Astrocyte (in vitro differentiated cells and primary cell): ENCODE data around the gene GNPDA2. TPM values are rescaled to one million over a fixed set of nuclear protein-coding genes. Genes with fewer than 3 reads are reported as not detected.

Source experiments
- DNase-seq: peaks from one replicate; pipeline ENCODE4 v3.0.0-alpha.2; 2010; ENCODE audit warnings: low read depth
- FAIRE-seq: peaks from 2 replicates; lab custom pipeline; 2011; peaks lifted over from hg19 to GRCh38; lab: Jason Lieb, UNC
- H2AFZ ChIP-seq: 2 replicates; pipeline ENCODE4 v1.6.0; 2012; ENCODE audit warnings: low read depth, low read length, inconsistent platforms
- H3K27ac ChIP-seq: 2 replicates; pipeline ENCODE4 v1.5.1; 2011; ENCODE audit warnings: low read depth, low read length, inconsistent platforms
- H3K27me3 ChIP-seq: 2 replicates; pipeline ENCODE4 v1.6.0; 2011; ENCODE audit warnings: low read length, inconsistent platforms; ENCODE audit not compliant: insufficient read depth
- H3K36me3 ChIP-seq: 2 replicates; pipeline ENCODE4 v1.5.1; 2011; ENCODE audit warnings: low read length, inconsistent platforms; ENCODE audit not compliant: insufficient read depth
- H3K4me1 ChIP-seq: 2 replicates; pipeline ENCODE4 v1.5.1; 2011; ENCODE audit warnings: low read length, inconsistent platforms; ENCODE audit not compliant: insufficient read depth
- H3K4me2 ChIP-seq: 2 replicates; pipeline ENCODE4 v1.6.0; 2012; ENCODE audit warnings: low read length, inconsistent platforms
- H3K4me3 ChIP-seq: 2 replicates; pipeline ENCODE4 v1.5.1; 2011; ENCODE audit warnings: low read depth, mild to moderate bottlenecking, low read length, inconsistent platforms; ENCODE audit not compliant: insufficient read depth
- H3K79me2 ChIP-seq: 2 replicates; pipeline ENCODE4 v1.6.0; 2012; ENCODE audit warnings: mild to moderate bottlenecking, low read length, inconsistent platforms; ENCODE audit not compliant: insufficient read depth
- H3K9ac ChIP-seq: 2 replicates; pipeline ENCODE4 v1.6.0; 2012; ENCODE audit warnings: mild to moderate bottlenecking, low read length, inconsistent platforms
- H3K9me3 ChIP-seq: 2 replicates; pipeline ENCODE4 v1.5.1; 2012; ENCODE audit warnings: low read depth, mild to moderate bottlenecking, low read length, inconsistent platforms; ENCODE audit not compliant: insufficient read depth
- H4K20me1 ChIP-seq: 2 replicates; pipeline ENCODE4 v1.6.0; 2012; ENCODE audit warnings: low read length, inconsistent platforms; ENCODE audit not compliant: insufficient read depth
- H3K27ac Mint-ChIP-seq: one replicate; pipeline ENCODE4 v1.8.0; 2021; ENCODE audit warnings: mild to moderate bottlenecking, mixed read lengths; ENCODE audit not compliant: unreplicated experiment
- H3K27me3 Mint-ChIP-seq: one replicate; pipeline ENCODE4 v1.8.0; 2021; ENCODE audit warnings: low read depth, mixed read lengths; ENCODE audit not compliant: unreplicated experiment
- H3K36me3 Mint-ChIP-seq: one replicate; pipeline ENCODE4 v1.8.0; 2021; ENCODE audit warnings: low read depth, mixed read lengths; ENCODE audit not compliant: unreplicated experiment
- H3K4me1 Mint-ChIP-seq: one replicate; pipeline ENCODE4 v1.8.0; 2021; ENCODE audit warnings: low read depth, mixed read lengths; ENCODE audit not compliant: unreplicated experiment
- H3K4me3 Mint-ChIP-seq: one replicate; pipeline ENCODE4 v1.8.0; 2021; ENCODE audit warnings: mild to moderate bottlenecking, moderate library complexity, mixed read lengths; ENCODE audit not compliant: unreplicated experiment
- H3K9me3 Mint-ChIP-seq: one replicate; pipeline ENCODE4 v1.8.0; 2021; ENCODE audit warnings: mild to moderate bottlenecking, mixed read lengths; ENCODE audit not compliant: unreplicated experiment
- CTCF ChIP-seq: IDR thresholded peaks from 2 replicates; pipeline ENCODE4 v1.5.1; 2011; ENCODE audit warnings: low read depth, mild to moderate bottlenecking, inconsistent platforms, low read length, moderate library complexity; ENCODE audit not compliant: insufficient read depth
- EZH2 ChIP-seq: IDR thresholded peaks from 2 replicates; pipeline ENCODE4 v1.6.1; 2012; ENCODE audit warnings: mild to moderate bottlenecking, low read length, inconsistent platforms; ENCODE audit not compliant: insufficient read depth
- total RNA-seq: library from RNA; stranded (reverse); gene quantifications from 2 replicates; pipeline ENCODE4 v1.2.1, GENCODE V29; 2021

The GNPDA2 gene
- total RNA-seq, 1 donor from 2014 or later, result 12.2 TPM

GRCh38 chr4:44771789-44772188 is 45.4 kb upstream of the GNPDA2 start:
- Histone ChIP-seq H3K27me3 (no peaks in the 10 kb centered on the region), H4K20me1 (no peaks in the 10 kb centered on the region), H3K4me1 (no peaks in the 10 kb centered on the region), H3K9me3 (no peaks in the 10 kb centered on the region), H3K79me2 (no peaks in the 10 kb centered on the region), H3K4me2 (no peak overlapping the region), H3K4me3 (no peak overlapping the region), H3K36me3 (no peaks in the 10 kb centered on the region), H2AFZ (no peak overlapping the region), H3K9ac (no peak overlapping the region), H3K27ac (no peak overlapping the region)
- H3K9me3 Mint-ChIP-seq, result peaks cover 3% of the 10 kb centered on the region
- no peaks in the 10 kb centered on the region for H3K4me1 Mint-ChIP-seq
- no peaks in the 10 kb centered on the region for H3K27me3 Mint-ChIP-seq
- no peak overlapping the region for H3K27ac Mint-ChIP-seq
- H3K4me3 Mint-ChIP-seq, result no peak overlapping the region
- FAIRE-seq (no peak), DNase-seq (no peak)
- TF ChIP-seq CTCF, result no peak
- no peak for TF ChIP-seq EZH2
- H3K36me3 Mint-ChIP-seq, result no peaks in the 10 kb centered on the region

GRCh38 chr4:44766453-44766852 is 40.1 kb upstream of the GNPDA2 start:
- no peak overlapping the region for H3K9ac ChIP-seq
- no peak overlapping the region for H3K4me2 ChIP-seq
- no peak overlapping the region for H3K4me3 Mint-ChIP-seq
- no peak overlapping the region for H3K4me3 ChIP-seq
- no peak overlapping the region for H2AFZ ChIP-seq
- H3K4me1 ChIP-seq, result no peaks in the 10 kb centered on the region
- TF ChIP-seq CTCF (no peak), EZH2 (no peak)
- no peaks in the 10 kb centered on the region for H3K79me2 ChIP-seq
- no peaks in the 10 kb centered on the region for H3K36me3 Mint-ChIP-seq
- H3K27ac ChIP-seq, result no peak overlapping the region
- H4K20me1 ChIP-seq, result no peaks in the 10 kb centered on the region
- H3K27me3 Mint-ChIP-seq, result no peaks in the 10 kb centered on the region
- H3K9me3 ChIP-seq, result no peaks in the 10 kb centered on the region
- H3K4me1 Mint-ChIP-seq, result no peaks in the 10 kb centered on the region
- FAIRE-seq, result no peak
- no peaks in the 10 kb centered on the region for H3K36me3 ChIP-seq
- no peak for DNase-seq
- H3K27me3 ChIP-seq, result no peaks in the 10 kb centered on the region
- H3K9me3 Mint-ChIP-seq, result no peaks in the 10 kb centered on the region
- H3K27ac Mint-ChIP-seq, result no peak overlapping the region

- Histone ChIP-seq H4K20me1 (no peaks in the 10 kb centered on the region), H3K4me1 (no peaks in the 10 kb centered on the region), H3K9ac (no peak overlapping the region), H3K27ac (no peak overlapping the region), H3K36me3 (no peaks in the 10 kb centered on the region), H3K79me2 (no peaks in the 10 kb centered on the region), H3K4me2 (no peak overlapping the region), H3K4me3 (no peak overlapping the region), H2AFZ (no peak overlapping the region), H3K27me3 (peaks cover 2% of the 10 kb centered on the region), H3K9me3 (no peaks in the 10 kb centered on the region)
- Mint-ChIP-seq H3K4me1 (no peaks in the 10 kb centered on the region), H3K4me3 (no peak overlapping the region), H3K27me3 (peaks cover 1% of the 10 kb centered on the region), H3K36me3 (no peaks in the 10 kb centered on the region), H3K27ac (no peak overlapping the region), H3K9me3 (no peaks in the 10 kb centered on the region)
- TF ChIP-seq CTCF (no peak), EZH2 (no peak)
- FAIRE-seq, result no peak
- no peak for DNase-seq
Observed at GRCh38 chr4:44765116-44765515, 38.8 kb upstream of the GNPDA2 start.
